Left lung (tissue), 10 donors: ENCODE results near the gene MC1R. TPM values are rescaled to one million over a fixed set of nuclear protein-coding genes. Genes with fewer than 3 reads are reported as not detected.
"Not testable (repeated sequence)": the region's sequence is repeated elsewhere in the genome, so short reads cannot be mapped to it uniquely, and the experiment has no call there.

Experiments used
- ATAC-seq: fragments of 200-7000 bp; cut with Tn5 transposase; one replicate; pipeline ENCODE4 v1.9.1; 2020; ENCODE audit warnings: moderate library complexity
- DNase-seq, 4 donors: peaks; one replicate each; pipeline ENCODE4 v3.0.0-alpha.2; 2013 to 2020
- H3K27ac ChIP-seq, 2 donors: fragments of 200-600 bp; sonication (generic) in 1 of 2; one replicate each; pipeline versions ENCODE4 v1.5.0 to v1.8.0; 2020 to 2021
- H3K27me3 ChIP-seq, 2 donors: fragments of 200-600 bp; sonication (generic) in 1 of 2; one replicate each; pipeline versions ENCODE4 v1.5.0 to v1.8.0; 2020 to 2021
- H3K36me3 ChIP-seq, 2 donors: fragments of 200-600 bp; sonication (generic) in 1 of 2; one replicate each; pipeline versions ENCODE4 v1.5.0 to v1.8.0; 2020 to 2021
- H3K4me1 ChIP-seq, 2 donors: fragments of 200-600 bp; one replicate each; pipeline ENCODE4 v1.8.0; 2021
- H3K4me3 ChIP-seq, 2 donors: fragments of 200-600 bp; sonication (generic) in 1 of 2; one replicate each; pipeline versions ENCODE4 v1.5.0 to v1.8.0; 2020 to 2021; ENCODE audit warnings: mild to moderate bottlenecking in 1 of 2
- H3K9me3 ChIP-seq, 2 donors: fragments of 200-600 bp; sonication (generic) in 1 of 2; one replicate each; pipeline versions ENCODE4 v1.5.0 to v1.8.0; 2020 to 2021
- intact Hi-C, 2 donors: fragments of 100-400 bp; cut with DNase I; formaldehyde crosslinking; loops; one replicate each; pipeline versions ENCODE4 v1.11.2 to v1.14.2; 2022
- polyA plus RNA-seq, 6 donors: library from polyadenylated mRNA; unstranded; fragments of 120-200 nt; gene quantifications; one replicate each; pipeline ENCODE4 v1.2.1, GENCODE V29; 2013; ENCODE audit not compliant: insufficient read length in 6 of 6
- total RNA-seq, 2 donors: library from RNA; stranded (reverse); fragmentation: NEBNext Ultra II Directional; extraction: Animal tissue kit (Norgen Biotek cat#: 25700); gene quantifications; one replicate each; pipeline ENCODE4 v1.2.1, GENCODE V29; 2021
- TF ChIP-seq, protein P1 (sequence below), 2 donors: fragments of 200-600 bp; sonication (generic) in 1 of 2; IDR thresholded peaks; one replicate each; pipeline versions ENCODE4 v1.5.0 to v1.8.0; 2021; ENCODE audit warnings: antibody characterized with exemption in 2 of 2
- donor health status: DM: no; HTN: yes; CAD: no.
- donor health status: DM: no; HTN: no; CAD: no.

Gene MC1R
- total and polyA plus RNA-seq, 8 donors = 2.9 to 5.0 (median 3.4) TPM

DNA sequence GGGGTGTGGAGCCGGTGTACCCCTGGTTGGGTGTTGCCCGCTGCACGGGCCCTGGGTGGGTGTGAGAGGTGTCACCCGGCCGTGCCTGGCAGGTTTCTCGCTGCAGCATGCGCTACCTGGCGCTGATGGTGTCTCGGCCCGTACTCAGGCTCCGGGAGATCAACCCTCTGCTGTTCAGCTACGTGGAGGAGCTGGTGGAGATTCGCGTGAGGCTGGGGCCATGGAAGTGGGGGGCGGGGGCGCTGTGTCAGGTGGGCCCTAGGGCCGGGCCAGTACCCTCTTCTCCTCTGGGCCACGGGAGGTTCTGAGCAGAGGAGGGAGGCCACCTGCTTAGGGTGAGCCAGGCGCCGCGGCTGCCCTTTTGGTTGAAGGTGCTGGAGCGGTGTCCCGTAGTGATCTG lies 43.3 kb downstream of the MC1R start:
- peak in 1 of 4 donors; percentile 53 for DNase-seq
- H3K36me3 ChIP-seq = peaks cover 0 to 95% of the 10 kb centered on the region in 2 donors
- H3K4me1 ChIP-seq = peaks cover 0 to 10% of the 10 kb centered on the region in 2 donors
- no peak overlapping the region for H3K4me3 ChIP-seq
- TF ChIP-seq, protein P1, sequence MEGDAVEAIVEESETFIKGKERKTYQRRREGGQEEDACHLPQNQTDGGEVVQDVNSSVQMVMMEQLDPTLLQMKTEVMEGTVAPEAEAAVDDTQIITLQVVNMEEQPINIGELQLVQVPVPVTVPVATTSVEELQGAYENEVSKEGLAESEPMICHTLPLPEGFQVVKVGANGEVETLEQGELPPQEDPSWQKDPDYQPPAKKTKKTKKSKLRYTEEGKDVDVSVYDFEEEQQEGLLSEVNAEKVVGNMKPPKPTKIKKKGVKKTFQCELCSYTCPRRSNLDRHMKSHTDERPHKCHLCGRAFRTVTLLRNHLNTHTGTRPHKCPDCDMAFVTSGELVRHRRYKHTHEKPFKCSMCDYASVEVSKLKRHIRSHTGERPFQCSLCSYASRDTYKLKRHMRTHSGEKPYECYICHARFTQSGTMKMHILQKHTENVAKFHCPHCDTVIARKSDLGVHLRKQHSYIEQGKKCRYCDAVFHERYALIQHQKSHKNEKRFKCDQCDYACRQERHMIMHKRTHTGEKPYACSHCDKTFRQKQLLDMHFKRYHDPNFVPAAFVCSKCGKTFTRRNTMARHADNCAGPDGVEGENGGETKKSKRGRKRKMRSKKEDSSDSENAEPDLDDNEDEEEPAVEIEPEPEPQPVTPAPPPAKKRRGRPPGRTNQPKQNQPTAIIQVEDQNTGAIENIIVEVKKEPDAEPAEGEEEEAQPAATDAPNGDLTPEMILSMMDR (IDR thresholded peaks at IDR 0.05) = no peak
- no peak overlapping the region for H3K27ac ChIP-seq
- H3K9me3 ChIP-seq = no peaks in the 10 kb centered on the region
- no peak for ATAC-seq
- H3K27me3 ChIP-seq = no peaks in the 10 kb centered on the region
- intact Hi-C loops = no loop called here

DNA sequence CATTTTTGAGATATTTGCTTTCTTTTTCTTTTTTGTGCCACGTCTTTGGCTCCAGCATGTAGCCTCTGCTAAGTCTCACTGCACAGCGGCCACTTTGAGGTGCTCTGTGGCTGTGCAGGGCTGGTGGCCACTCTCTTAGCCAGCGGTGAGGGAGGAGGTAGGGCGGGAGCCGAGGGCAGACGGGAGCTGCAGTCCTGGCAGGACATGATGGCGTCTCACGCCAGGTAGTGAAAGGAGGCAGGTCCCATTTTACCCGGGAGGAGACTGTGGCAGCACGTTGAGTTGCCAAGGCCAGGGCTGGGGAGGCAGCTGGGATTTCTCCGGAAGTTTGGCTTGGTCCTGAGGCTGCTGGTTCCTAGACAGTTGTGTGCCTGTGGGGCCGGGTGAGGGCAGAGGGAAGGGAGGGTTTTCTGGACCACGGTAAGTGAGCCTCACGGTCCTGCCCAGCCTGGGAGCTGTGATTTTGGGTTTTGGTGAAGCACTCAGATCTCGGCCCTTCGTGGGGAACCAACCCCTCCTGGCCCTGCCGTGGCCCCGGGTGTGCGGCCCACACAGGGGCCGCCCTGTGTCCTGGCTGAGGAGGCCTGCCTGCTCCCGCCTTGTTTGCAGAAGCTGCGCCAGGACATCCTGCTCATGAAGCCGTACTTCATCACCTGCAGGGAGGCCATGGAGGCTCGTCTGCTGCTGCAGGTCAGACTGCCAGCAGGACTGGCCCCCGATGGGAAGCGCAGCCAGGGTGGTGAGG lies 44.3 kb downstream of the MC1R start:
- ATAC-seq (no peak), DNase-seq (peak in 1 of 4 donors; percentile 63)
- intact Hi-C loops = no loop called here
- Histone ChIP-seq H3K9me3 (no peaks in the 10 kb centered on the region), H3K27ac (no peak overlapping the region), H3K4me3 (no peak overlapping the region), H3K4me1 (peaks cover 0 to 10% of the 10 kb centered on the region in 2 donors), H3K27me3 (no peaks in the 10 kb centered on the region), H3K36me3 (peaks cover 0 to 92% of the 10 kb centered on the region in 2 donors)
- TF ChIP-seq, protein P1 (IDR thresholded peaks at IDR 0.05) = no peak

GRCh38 chr16:89964201-89964600 lies 45.5 kb downstream of the MC1R start:
- H3K4me1 ChIP-seq = peaks cover 0 to 17% of the 10 kb centered on the region in 2 donors
- DNase-seq (peak in 1 of 4 donors; percentile 73), ATAC-seq (no peak)
- H3K27ac ChIP-seq = no peak overlapping the region
- H3K4me3 ChIP-seq = no peak overlapping the region
- no peaks in the 10 kb centered on the region for H3K9me3 ChIP-seq
- H3K27me3 ChIP-seq = no peaks in the 10 kb centered on the region
- intact Hi-C loops = no loop called here
- peaks cover 0 to 81% of the 10 kb centered on the region in 2 donors for H3K36me3 ChIP-seq
- TF ChIP-seq, protein P1 (IDR thresholded peaks at IDR 0.05) = no peak

GRCh38 chr16:89965447-89966225 lies 47.0 kb downstream of the MC1R start:
- Histone ChIP-seq H3K27me3 (no peaks in the 10 kb centered on the region), H3K9me3 (no peaks in the 10 kb centered on the region), H3K4me3 (no peak overlapping the region), H3K36me3 (peaks cover 0 to 71% of the 10 kb centered on the region in 2 donors), H3K4me1 (peaks cover 2 to 29% of the 10 kb centered on the region in 2 donors), H3K27ac (no peak overlapping the region)
- no peak for ATAC-seq
- intact Hi-C loops = no loop called here
- TF ChIP-seq, protein P1 (IDR thresholded peaks at IDR 0.05) = no peak
- peak in 1 of 4 donors; percentile 69 for DNase-seq

DNA sequence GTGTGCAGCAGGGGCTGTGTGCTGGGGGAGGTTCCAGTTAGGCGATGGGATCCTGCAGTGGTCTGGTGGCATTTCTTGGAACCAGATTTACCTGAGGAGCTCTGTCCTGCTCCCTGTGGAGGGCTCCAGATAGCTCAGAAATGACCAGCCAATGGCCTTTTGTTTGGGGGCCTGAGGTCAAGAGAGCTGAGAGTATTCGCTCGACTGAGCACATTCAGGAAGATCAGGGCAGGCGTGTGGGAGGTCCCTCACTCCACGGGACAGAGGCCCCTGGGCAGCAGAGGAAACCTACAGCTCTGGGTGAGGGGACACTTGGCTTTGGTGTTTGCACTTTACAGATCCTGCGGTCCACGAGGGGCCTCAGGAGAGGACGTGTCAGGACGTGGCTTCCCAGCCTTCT lies 48.1 kb downstream of the MC1R start:
- DNase-seq (no peak), ATAC-seq (no peak)
- intact Hi-C loops = no loop called here
- Histone ChIP-seq H3K4me1 (peaks cover 11 to 40% of the 10 kb centered on the region in 2 donors), H3K27ac (peak overlapping the region in 1 of 2 donors; percentile 50), H3K9me3 (no peaks in the 10 kb centered on the region), H3K36me3 (peaks cover 0 to 60% of the 10 kb centered on the region in 2 donors), H3K4me3 (no peak overlapping the region), H3K27me3 (no peaks in the 10 kb centered on the region)
- TF ChIP-seq, protein P1 (IDR thresholded peaks at IDR 0.05) = no peak

DNA sequence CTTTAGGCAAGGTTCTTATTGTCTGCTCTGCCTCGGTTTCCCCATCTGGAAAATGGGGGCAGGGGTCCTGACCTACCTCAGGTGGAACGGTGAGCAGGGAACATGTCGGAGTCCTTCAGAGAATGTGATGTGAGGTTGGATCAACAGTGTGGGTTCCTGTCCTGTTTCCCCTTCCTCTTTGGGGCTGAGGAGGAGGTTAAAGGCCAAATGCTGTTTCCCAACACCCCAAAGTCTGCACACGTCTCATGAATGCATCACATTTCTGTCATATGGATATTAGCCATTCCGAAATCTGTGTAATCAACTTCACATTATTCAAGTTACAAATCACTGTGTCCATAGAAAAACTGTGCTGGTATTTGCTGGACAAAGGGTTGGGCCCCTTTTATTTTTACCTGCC lies 48.8 kb downstream of the MC1R start:
- ATAC-seq = not testable (repeated sequence)
- H3K27ac ChIP-seq = peak overlapping the region in 1 of 2 donors; percentile 50

DNA sequence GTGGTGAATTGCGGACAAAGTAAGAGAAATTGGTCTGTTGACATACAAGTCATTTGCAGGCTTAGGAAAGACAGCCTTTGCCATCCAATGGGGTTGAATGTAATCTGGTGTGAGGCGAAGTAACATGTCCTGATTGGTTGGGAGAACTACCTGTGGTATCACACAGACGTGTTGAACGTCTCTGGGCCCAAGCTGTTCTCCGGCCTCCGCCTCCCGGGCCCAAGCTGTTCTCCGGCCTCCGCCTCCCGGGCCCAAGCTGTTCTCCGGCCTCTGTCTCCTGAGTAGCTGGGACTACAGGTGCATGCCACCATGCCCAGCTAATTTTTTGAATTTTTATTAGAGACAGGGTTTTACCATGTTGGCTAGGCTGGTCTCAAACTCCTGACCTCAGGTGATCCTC lies 49.4 kb downstream of the MC1R start:
- H3K4me3 ChIP-seq, intact Hi-C loops, ATAC-seq, H3K9me3 ChIP-seq, H3K27me3 ChIP-seq: not testable (repeated sequence)
- Histone ChIP-seq H3K36me3 (peaks cover 0 to 48% of the 10 kb centered on the region in 2 donors), H3K27ac (peak overlapping the region in 1 of 2 donors; percentile 50), H3K4me1 (peaks cover 13 to 45% of the 10 kb centered on the region in 2 donors)
- DNase-seq = peak in 1 of 4 donors; percentile 24

More for the DNA sequence above, 48.8 kb downstream of the MC1R start:
- DNase-seq, intact Hi-C loops, H3K9me3 ChIP-seq, H3K27me3 ChIP-seq, H3K4me3 ChIP-seq: not testable (repeated sequence)
- Histone ChIP-seq H3K4me1 (peaks cover 13 to 44% of the 10 kb centered on the region in 2 donors), H3K36me3 (peaks cover 0 to 55% of the 10 kb centered on the region in 2 donors)
